Epidermal melanocyte (primary cell): ENCODE data around the gene CFAP61.

Experiments
- DNase-seq: peaks from one replicate; pipeline ENCODE4 v3.0.0; 2011; ENCODE audit warnings: low spot score; ENCODE audit not compliant: insufficient read length

Gene CFAP61

GRCh38 chr20:20362774-20363433, 310.6 kb downstream of the CFAP61 start:
- DNase-seq: no peak

- DNase-seq: no peak
Observed at GRCh38 chr20:20363434-20363798, 311.1 kb downstream of the CFAP61 start.

- DNase-seq: no peak
Observed at GRCh38 chr20:20363799-20364592, 311.7 kb downstream of the CFAP61 start.

- no peak for DNase-seq
Observed at GRCh38 chr20:20364593-20365479, 312.5 kb downstream of the CFAP61 start.

GRCh38 chr20:20365480-20366161, 313.3 kb downstream of the CFAP61 start:
- no peak for DNase-seq

- DNase-seq: no peak
Observed at GRCh38 chr20:20366551-20366875, 314.2 kb downstream of the CFAP61 start.

- no peak for DNase-seq
Observed at GRCh38 chr20:20366876-20367574, 314.7 kb downstream of the CFAP61 start.

GRCh38 chr20:20367575-20368417, 315.5 kb downstream of the CFAP61 start, which contains the start of gene INSM1:
Gene INSM1 (plus strand): TSS chr20:20368104. CDS start chr20:20368268, 164 bp downstream.
- DNase-seq: no peak

GRCh38 chr20:20368418-20369249, 316.3 kb downstream of the CFAP61 start:
- DNase-seq: no peak

- no peak for DNase-seq
Observed at GRCh38 chr20:20369250-20370093, 317.1 kb downstream of the CFAP61 start.

GRCh38 chr20:20370094-20370575, 317.8 kb downstream of the CFAP61 start:
- DNase-seq: no peak

GRCh38 chr20:20371083-20371482, 318.8 kb downstream of the CFAP61 start:
- DNase-seq: no peak

- DNase-seq: no peak
Observed at GRCh38 chr20:20371681-20372080, 319.3 kb downstream of the CFAP61 start.

- peak; percentile 88 for DNase-seq
Observed at GRCh38 chr20:20373091-20373571, 320.8 kb downstream of the CFAP61 start.

GRCh38 chr20:20375862-20376261, 323.5 kb downstream of the CFAP61 start:
- DNase-seq: no peak

GRCh38 chr20:20386192-20386591, 333.9 kb downstream of the CFAP61 start:
- no peak for DNase-seq

GRCh38 chr20:20390393-20390792, 338.1 kb downstream of the CFAP61 start:
- DNase-seq: no peak

- DNase-seq: no peak
Observed at GRCh38 chr20:20391115-20391514, 338.8 kb downstream of the CFAP61 start.
